Natural killer cell treated with Interleukin-12 subunit alpha and Interleukin-12 subunit beta and Interleukin-15 and Interleukin-18, amount 100 ng/mL, for 72 hours (primary cell): ENCODE data around the gene MALRD1. TPM values are rescaled to one million over a fixed set of nuclear protein-coding genes. Genes with fewer than 3 reads are reported as not detected.

Experiments
- ATAC-seq, 2 donors: fragments of 150-1000 bp; cut with Tn5 transposase in 1 of 2; sonication (Bioruptor Pico), chemical (Tn5 transposase) in 1 of 2; 2 replicates each; pipeline ENCODE4 v1.10.0; 2021
- DNase-seq: peaks from one replicate; pipeline ENCODE4 v3.0.0; 2022; ENCODE audit warnings: low spot score
- H3K27ac Mint-ChIP-seq, 2 donors: 1 replicate in 1 of 2; 2 replicates in 1 of 2; pipeline ENCODE4 v1.8.0; 2022; ENCODE audit warnings: mixed read lengths in 2 of 2, mild to moderate bottlenecking in 1 of 2, moderate library complexity in 1 of 2
- H3K27me3 Mint-ChIP-seq, 2 donors: 1 replicate in 1 of 2; 2 replicates in 1 of 2; pipeline ENCODE4 v1.8.0; 2022; ENCODE audit warnings: mixed read lengths in 2 of 2
- H3K36me3 Mint-ChIP-seq: one replicate; pipeline ENCODE4 v1.8.0; 2022; ENCODE audit warnings: mixed read lengths
- H3K4me1 Mint-ChIP-seq, 2 donors: 1 replicate in 1 of 2; 2 replicates in 1 of 2; pipeline ENCODE4 v1.8.0; 2022; ENCODE audit warnings: low read depth in 2 of 2, mixed read lengths in 2 of 2, mild to moderate bottlenecking in 1 of 2
- H3K4me3 Mint-ChIP-seq: one replicate; pipeline ENCODE4 v1.8.0; 2022; ENCODE audit warnings: mixed read lengths
- H3K9me3 Mint-ChIP-seq: 2 replicates; pipeline ENCODE4 v1.8.0; 2022; ENCODE audit warnings: mixed read lengths
- total RNA-seq, 2 donors: library from RNA; stranded (reverse); gene quantifications; one replicate each; pipeline ENCODE4 v1.2.3, GENCODE V29; 2022

MALRD1 gene
- total RNA-seq, 2 donors from 2014 or later, result 0.39 TPM; not detected in 1

DNA sequence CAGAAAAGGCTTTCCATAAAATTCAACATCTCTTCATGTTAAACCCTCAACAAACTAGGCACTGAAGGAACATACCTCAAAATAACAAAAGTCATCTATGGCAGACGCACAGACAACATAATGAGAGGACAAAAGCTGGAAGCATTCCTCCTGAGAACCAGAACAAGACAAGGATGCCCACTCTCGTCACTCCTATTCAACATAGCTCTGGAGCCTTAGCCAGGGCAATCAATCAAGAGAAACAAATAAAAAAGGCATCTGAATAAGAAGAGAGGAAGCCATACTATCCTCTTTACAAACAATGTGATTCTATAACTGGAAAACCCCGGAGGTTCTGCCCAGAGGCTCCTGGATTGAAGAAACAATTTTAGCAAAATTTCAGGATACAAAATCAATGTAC lies 251.0 kb downstream of the MALRD1 start:
- H3K27ac Mint-ChIP-seq, result no peak overlapping the region
- H3K9me3 Mint-ChIP-seq, result peaks cover 13% of the 10 kb centered on the region
- H3K36me3 Mint-ChIP-seq, result no peaks in the 10 kb centered on the region
- no peaks in the 10 kb centered on the region for H3K4me1 Mint-ChIP-seq
- no peaks in the 10 kb centered on the region for H3K27me3 Mint-ChIP-seq
- H3K4me3 Mint-ChIP-seq, result no peak overlapping the region
- no peak for ATAC-seq
- DNase-seq, result no peak

DNA sequence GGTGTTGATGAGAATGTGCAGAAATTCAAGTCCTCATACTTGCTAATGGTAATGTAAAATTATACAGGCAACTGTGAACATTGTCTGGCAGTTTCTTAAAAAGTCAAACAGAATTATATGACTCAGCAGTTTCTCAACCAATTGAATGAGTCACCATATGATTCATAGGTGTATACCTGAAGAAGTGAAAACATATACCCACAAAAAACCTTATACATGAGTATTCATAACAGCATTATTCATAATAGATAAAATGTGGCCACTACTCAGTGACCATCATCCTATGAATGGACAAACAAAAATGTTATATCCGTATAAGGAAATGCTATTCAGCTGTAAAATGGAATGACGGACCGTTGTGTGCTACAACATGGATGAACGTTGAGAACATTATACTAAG lies 253.5 kb downstream of the MALRD1 start:
- H3K27me3 Mint-ChIP-seq, result no peaks in the 10 kb centered on the region
- ATAC-seq, result no peak

DNA sequence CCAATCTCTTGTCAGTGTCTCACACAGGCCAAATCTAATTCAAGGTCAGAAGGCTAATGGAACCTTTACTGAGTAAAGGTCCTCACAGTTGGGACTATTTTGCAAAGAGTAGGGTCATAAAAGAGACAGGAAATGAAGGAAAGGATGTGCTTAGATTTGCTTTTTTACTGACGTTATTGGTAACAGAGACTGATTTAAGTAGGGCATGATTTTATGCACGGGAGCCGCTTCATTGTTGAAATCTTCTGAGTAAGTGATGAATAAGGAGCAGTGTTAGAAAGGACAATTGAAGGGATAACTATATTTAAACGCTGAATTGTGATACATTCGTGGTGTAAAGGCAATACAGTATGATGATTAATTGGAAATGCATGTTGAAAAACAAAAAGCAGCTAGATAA lies 261.5 kb downstream of the MALRD1 start:
- Mint-ChIP-seq H3K4me1 (no peaks in the 10 kb centered on the region), H3K27me3 (no peaks in the 10 kb centered on the region)

More for the DNA sequence above, 253.5 kb downstream of the MALRD1 start:
- no peak for DNase-seq
- Mint-ChIP-seq H3K4me1 (no peaks in the 10 kb centered on the region), H3K27ac (no peak overlapping the region), H3K4me3 (no peak overlapping the region), H3K36me3 (no peaks in the 10 kb centered on the region), H3K9me3 (peaks cover 13% of the 10 kb centered on the region)

DNA sequence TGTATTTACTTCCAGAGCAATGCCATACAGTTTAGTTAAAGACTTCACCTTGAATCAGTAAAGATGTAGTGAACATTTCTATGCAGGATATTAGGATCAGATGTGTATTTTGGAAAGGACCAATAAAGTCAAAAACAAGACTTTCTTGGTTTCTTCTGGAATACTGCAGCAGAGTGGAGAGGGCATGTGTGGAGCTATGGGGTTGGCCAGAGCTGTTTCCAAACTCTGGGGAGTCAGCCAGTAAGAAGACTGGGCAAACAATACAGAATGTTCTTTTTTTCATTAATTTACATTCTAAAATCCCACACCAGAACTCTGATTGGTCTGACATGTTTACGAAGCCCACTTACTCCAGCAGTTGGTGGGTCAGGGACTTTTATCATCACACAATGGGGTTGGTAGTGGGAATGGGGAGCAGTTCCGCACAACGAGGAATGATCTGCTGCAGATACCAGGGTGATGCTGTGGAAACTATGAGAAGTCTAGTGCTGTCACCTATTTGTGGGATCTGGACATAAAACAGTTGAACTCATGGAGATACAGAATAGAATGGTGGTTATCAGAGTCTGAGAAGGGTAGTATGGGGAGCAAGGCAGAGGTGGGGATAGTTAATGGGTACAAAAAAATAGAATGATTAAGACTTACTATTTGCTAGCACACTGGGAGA lies 267.7 kb downstream of the MALRD1 start:
- Mint-ChIP-seq H3K36me3 (no peaks in the 10 kb centered on the region), H3K9me3 (no peaks in the 10 kb centered on the region), H3K27me3 (no peaks in the 10 kb centered on the region), H3K27ac (no peak overlapping the region), H3K4me3 (no peak overlapping the region), H3K4me1 (no peaks in the 10 kb centered on the region)
- DNase-seq, result no peak
- ATAC-seq, result no peak

More for the DNA sequence above, 261.5 kb downstream of the MALRD1 start:
- H3K9me3 Mint-ChIP-seq, result peaks cover 7% of the 10 kb centered on the region
- H3K4me3 Mint-ChIP-seq, result no peak overlapping the region
- H3K27ac Mint-ChIP-seq, result no peak overlapping the region
- no peaks in the 10 kb centered on the region for H3K36me3 Mint-ChIP-seq
- DNase-seq, result no peak
- ATAC-seq, result no peak

DNA sequence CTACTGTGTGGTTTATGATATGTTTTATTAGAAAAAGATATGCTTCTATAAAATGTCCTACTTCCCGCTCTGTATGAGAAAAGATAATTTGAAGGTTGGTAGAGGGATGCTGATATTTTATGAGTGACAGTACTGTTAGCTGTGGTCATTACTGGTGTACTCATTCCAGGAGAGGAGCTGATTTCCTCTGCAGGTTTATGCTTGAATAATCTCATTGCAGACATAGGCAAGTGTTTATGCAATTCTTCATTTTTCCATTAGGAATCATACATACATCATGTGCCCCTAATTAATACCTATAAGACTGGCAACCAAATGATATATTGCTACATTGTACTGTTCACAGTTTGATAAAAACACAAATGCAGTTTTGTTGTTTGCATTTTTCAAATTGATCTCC lies 269.4 kb downstream of the MALRD1 start:
- no peak for DNase-seq
- Mint-ChIP-seq H3K27ac (no peak overlapping the region), H3K9me3 (no peaks in the 10 kb centered on the region), H3K27me3 (no peaks in the 10 kb centered on the region), H3K4me3 (no peak overlapping the region), H3K36me3 (no peaks in the 10 kb centered on the region), H3K4me1 (no peaks in the 10 kb centered on the region)
- no peak for ATAC-seq

DNA sequence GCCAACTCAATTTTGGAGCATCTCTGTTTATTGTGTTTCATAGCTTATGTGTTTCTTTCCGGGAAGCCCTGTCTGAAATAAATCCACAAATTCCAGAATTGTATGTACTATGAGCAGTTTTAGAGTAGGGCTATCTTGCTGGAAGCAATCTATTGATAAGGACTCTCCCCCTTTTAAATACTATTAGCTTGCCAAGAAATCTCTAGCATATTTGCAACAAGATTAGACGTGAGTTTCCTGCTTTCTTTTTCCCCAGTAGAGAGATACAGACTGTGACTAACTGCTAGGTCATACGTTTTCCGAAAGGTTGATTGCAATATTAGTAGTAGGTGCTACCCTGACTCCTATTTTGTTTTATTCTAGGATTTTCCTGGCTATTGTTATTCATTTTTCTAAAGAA lies 277.0 kb downstream of the MALRD1 start:
- Mint-ChIP-seq H3K9me3 (no peaks in the 10 kb centered on the region), H3K4me3 (no peak overlapping the region)

DNA sequence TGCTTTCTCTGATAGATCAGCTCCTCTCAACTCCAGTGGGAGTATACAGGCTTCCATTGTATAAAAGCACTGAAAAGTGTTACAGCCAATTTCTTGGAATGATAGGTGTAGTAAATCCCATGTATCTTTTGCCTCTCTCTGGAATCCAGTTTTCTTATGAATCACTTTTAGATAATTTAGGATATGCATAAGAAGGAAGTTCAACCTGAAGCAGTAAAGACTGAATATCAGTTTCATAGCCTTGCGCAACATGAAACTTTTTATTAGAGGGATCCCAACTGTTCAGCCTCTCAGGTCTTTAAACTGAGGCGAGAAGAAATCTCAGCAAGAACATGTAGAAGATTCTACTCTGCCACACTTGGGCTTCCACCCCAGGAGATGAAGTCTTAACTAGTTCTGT lies 280.0 kb downstream of the MALRD1 start:
- ATAC-seq (no peak), DNase-seq (no peak)
- Mint-ChIP-seq H3K36me3 (no peaks in the 10 kb centered on the region), H3K27ac (no peak overlapping the region), H3K27me3 (no peaks in the 10 kb centered on the region), H3K4me3 (no peak overlapping the region), H3K4me1 (no peaks in the 10 kb centered on the region), H3K9me3 (no peaks in the 10 kb centered on the region)

More for the DNA sequence above, 277.0 kb downstream of the MALRD1 start:
- Mint-ChIP-seq H3K27me3 (no peaks in the 10 kb centered on the region), H3K4me1 (no peaks in the 10 kb centered on the region), H3K27ac (no peak overlapping the region), H3K36me3 (no peaks in the 10 kb centered on the region)
- DNase-seq (no peak), ATAC-seq (no peak)

DNA sequence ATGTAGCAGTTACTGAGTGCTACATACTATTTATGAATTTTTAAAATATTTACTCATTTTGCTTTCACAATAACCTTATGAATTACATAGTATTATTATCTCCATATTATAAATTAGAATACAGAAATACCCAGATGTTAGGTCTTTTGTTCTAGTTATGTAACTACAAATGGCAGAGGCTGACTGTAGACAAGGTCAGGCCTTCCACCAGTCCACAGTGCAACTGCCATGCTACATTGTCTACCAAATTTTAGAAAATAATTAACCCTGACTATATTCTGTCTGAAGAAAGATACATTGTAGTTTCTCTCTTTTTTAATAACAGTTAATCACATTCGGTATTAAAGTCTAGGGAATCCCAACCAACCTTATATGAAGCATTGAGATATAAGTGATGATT lies 280.9 kb downstream of the MALRD1 start:
- DNase-seq, result no peak
- ATAC-seq, result no peak
- no peak overlapping the region for H3K27ac Mint-ChIP-seq
- H3K36me3 Mint-ChIP-seq, result no peaks in the 10 kb centered on the region
- no peak overlapping the region for H3K4me3 Mint-ChIP-seq
- H3K27me3 Mint-ChIP-seq, result no peaks in the 10 kb centered on the region
- no peaks in the 10 kb centered on the region for H3K9me3 Mint-ChIP-seq
- H3K4me1 Mint-ChIP-seq, result no peaks in the 10 kb centered on the region

DNA sequence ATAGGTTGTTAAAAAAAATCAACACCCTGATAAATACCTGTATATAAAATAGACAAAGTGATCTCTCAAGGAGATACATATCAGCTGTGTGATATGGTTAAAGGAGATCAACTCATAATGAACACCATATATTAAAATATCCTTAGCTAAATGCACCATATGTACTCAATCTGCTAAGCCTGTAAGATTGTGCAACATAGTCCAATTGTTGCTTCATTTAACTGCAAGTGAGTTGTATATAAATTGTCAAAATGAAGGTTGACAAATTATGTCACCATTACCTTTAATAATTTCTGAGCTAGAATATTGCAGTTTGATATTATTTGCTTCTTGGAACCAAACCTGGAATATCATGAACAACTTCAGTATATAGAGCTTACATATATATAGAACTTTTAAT lies 283.7 kb downstream of the MALRD1 start:
- ATAC-seq, result no peak

DNA sequence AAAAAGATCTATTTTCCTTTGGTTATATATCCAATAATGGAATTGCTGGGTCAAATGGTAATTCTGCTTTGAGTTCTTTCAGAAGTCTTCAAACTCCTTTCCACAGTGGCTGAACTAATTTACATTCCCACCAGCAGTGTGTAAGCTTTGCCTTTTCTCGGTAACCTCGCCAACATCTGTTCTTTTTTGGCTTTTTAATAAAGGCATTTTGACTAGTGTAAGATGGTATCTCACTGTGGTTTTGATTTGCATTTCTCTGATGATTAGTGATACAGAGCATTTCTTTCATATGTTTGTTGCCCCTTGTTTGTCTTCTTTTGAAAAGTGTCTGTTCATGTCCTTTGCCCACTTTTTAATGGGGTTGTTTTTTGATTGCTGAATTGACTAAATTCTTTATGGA lies 285.0 kb downstream of the MALRD1 start:
- H3K4me3 Mint-ChIP-seq, result no peak overlapping the region
- H3K27ac Mint-ChIP-seq, result no peak overlapping the region
- H3K36me3 Mint-ChIP-seq, result no peaks in the 10 kb centered on the region
- ATAC-seq (no peak), DNase-seq (no peak)
- H3K9me3 Mint-ChIP-seq, result no peaks in the 10 kb centered on the region
- H3K4me1 Mint-ChIP-seq, result no peaks in the 10 kb centered on the region
- no peaks in the 10 kb centered on the region for H3K27me3 Mint-ChIP-seq

More for the DNA sequence above, 283.7 kb downstream of the MALRD1 start:
- DNase-seq, result no peak
- Mint-ChIP-seq H3K4me3 (no peak overlapping the region), H3K9me3 (no peaks in the 10 kb centered on the region), H3K27me3 (no peaks in the 10 kb centered on the region), H3K27ac (no peak overlapping the region), H3K36me3 (no peaks in the 10 kb centered on the region), H3K4me1 (no peaks in the 10 kb centered on the region)

DNA sequence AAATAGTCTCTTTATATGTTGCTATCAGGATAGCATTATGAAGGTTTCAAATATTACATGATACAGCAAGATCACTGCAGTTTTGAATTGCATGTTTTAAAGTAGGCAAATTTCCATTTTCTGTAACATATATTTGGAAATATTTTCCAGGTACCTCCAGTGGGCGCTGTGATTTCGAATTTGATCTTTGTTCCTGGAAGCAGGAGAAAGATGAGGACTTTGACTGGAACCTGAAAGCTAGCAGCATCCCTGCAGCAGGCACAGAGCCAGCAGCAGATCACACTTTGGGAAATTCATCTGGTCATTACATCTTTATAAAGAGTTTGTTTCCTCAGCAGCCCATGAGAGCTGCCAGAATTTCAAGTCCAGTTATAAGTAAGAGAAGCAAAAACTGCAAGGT lies 299.0 kb downstream of the MALRD1 start:
- H3K4me3 Mint-ChIP-seq, result no peak overlapping the region
- no peak overlapping the region for H3K27ac Mint-ChIP-seq
- no peaks in the 10 kb centered on the region for H3K36me3 Mint-ChIP-seq
- no peak for ATAC-seq
- DNase-seq, result no peak
- no peaks in the 10 kb centered on the region for H3K4me1 Mint-ChIP-seq
- no peaks in the 10 kb centered on the region for H3K27me3 Mint-ChIP-seq
- H3K9me3 Mint-ChIP-seq, result no peaks in the 10 kb centered on the region

DNA sequence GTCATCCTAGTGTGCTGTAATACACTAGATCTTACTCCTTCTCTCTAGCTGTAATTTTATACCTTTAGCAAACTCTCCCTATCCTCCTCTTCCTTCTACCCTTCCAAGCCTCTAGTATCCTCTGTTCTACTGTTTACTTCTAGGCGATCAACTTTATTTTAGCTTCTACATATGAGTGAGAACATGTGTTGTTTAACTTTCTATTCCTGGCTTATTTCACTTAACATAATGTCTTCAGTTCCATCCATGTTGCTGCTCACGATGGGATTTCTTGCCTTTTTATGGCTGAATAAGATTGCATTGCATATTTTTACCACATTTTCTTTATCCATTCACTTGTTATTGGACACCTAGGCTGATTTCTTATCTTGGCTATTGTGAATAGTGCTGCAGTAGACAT lies 318.6 kb downstream of the MALRD1 start:
- no peak overlapping the region for H3K4me3 Mint-ChIP-seq
- no peaks in the 10 kb centered on the region for H3K4me1 Mint-ChIP-seq
- DNase-seq, result no peak
- H3K27ac Mint-ChIP-seq, result no peak overlapping the region
- no peak for ATAC-seq
- peaks cover 3% of the 10 kb centered on the region for H3K9me3 Mint-ChIP-seq
- no peaks in the 10 kb centered on the region for H3K27me3 Mint-ChIP-seq
- H3K36me3 Mint-ChIP-seq, result no peaks in the 10 kb centered on the region

DNA sequence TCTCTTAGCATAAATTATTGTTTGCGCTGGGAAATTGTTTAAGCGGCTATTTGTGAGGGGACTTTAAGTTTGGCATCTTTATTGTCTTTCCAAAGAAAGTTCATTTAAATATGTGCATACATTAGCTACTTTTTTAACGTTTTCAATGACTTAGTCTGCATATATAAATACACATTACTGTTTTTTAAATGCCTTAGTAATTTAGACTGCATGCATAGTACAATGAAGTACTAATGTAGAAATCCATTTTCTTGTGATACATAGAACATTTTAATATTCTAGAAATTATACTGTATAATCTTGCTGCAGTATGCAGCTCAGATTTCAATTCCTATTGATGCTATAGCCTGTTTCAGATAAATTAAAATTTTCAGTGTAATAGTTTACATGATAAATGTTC lies 325.4 kb downstream of the MALRD1 start:
- no peak for ATAC-seq
- no peak overlapping the region for H3K27ac Mint-ChIP-seq
- no peak for DNase-seq
- H3K27me3 Mint-ChIP-seq, result no peaks in the 10 kb centered on the region
- H3K4me1 Mint-ChIP-seq, result no peaks in the 10 kb centered on the region
- H3K4me3 Mint-ChIP-seq, result no peak overlapping the region
- no peaks in the 10 kb centered on the region for H3K9me3 Mint-ChIP-seq
- no peaks in the 10 kb centered on the region for H3K36me3 Mint-ChIP-seq

DNA sequence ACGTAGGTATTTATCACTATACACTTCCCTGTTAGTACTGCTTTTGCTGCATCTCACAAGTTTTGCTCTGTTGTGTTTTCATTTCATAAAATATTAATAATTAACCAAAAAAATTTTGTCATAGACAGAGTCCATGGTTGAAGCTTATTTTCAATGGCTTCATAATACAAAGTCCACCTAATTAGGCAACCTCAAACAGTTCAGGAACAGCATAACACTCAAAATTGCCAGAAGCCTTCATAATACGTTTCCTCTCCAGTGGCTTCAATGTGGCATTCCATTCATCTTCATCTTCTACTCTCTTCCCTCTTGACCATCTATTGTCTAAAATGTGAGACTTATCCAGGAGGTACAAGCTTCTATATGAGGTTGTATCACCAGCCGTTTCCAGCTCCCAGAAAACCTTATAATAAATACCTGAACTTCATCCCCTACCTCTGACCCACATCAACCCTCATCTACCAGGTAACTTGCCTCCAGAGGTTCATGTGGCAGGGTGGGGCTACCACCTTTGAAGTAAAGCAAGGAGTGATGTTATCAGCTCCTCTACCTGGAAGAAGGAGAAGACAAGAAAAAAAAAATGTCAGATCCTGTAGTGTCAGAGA lies 337.3 kb downstream of the MALRD1 start:
- Mint-ChIP-seq H3K27ac (no peak overlapping the region), H3K36me3 (no peaks in the 10 kb centered on the region), H3K27me3 (no peaks in the 10 kb centered on the region), H3K9me3 (peaks cover 10% of the 10 kb centered on the region), H3K4me3 (no peak overlapping the region), H3K4me1 (no peaks in the 10 kb centered on the region)
- DNase-seq, result no peak
- no peak for ATAC-seq

DNA sequence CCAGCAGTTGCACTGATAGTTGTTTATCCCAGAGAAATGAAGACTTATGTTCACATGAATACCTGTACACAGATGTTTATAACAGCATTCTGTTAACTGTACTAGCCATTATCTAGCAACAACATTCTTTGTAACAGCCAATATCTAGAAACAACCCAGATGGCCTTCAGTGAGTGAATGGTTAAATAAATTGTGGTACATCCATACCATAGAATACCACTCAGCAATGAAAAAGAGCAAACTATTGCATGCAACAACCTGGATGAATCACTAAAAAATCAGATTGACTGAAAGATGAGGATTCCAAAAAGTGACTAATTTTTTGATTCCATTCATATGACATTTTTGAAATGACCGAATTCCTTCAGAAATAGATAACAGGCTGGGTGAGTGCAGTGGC lies 360.3 kb downstream of the MALRD1 start:
- Mint-ChIP-seq H3K4me1 (no peaks in the 10 kb centered on the region), H3K9me3 (no peaks in the 10 kb centered on the region), H3K27me3 (no peaks in the 10 kb centered on the region), H3K36me3 (no peaks in the 10 kb centered on the region), H3K27ac (no peak overlapping the region), H3K4me3 (no peak overlapping the region)
- ATAC-seq (no peak), DNase-seq (no peak)
